ENCODE data around the gene TEX11. TPM values are rescaled to one million over a fixed set of nuclear protein-coding genes. Genes with fewer than 3 reads are reported as not detected.
"Not testable (repeated sequence)": the region's sequence is repeated elsewhere in the genome, so short reads cannot be mapped to it uniquely, and the experiment has no call there.

Gene TEX11
- polyA plus RNA-seq, 1 of the 3 experiments (the other 2 are of a cell fraction): not detected

- DNase-seq; H3K27me3 ChIP-seq (ENCODE audit: insufficient read depth); H3K9ac ChIP-seq; H2AFZ ChIP-seq (ENCODE audit: low read depth); H3K4me1 ChIP-seq (ENCODE audit: control insufficient read depth in 1 of 2, insufficient read depth in 2 of 2, low read depth in 1 of 2, low read length in 1 of 2); POLR2A ChIA-PET; H3K36me3 ChIP-seq (replicated peaks in 1 of 2; ENCODE audit: control insufficient read depth in 1 of 2, insufficient read depth in 2 of 2, low read length in 1 of 2); H3K4me3 ChIP-seq (ENCODE audit: low read depth in 2 of 2, low read length in 1 of 2); H3K9me3 ChIP-seq; H3K27ac ChIP-seq (ENCODE audit: low read depth in 2 of 2, low read length in 1 of 2); H3K4me2 ChIP-seq; H3K79me2 ChIP-seq (ENCODE audit: insufficient read depth); H4K20me1 ChIP-seq (ENCODE audit: insufficient read depth); CTCF ChIA-PET; H3F3A ChIP-seq (replicated peaks; ENCODE audit: insufficient read depth); H3K9me2 ChIP-seq: not testable (repeated sequence)
- 31% methylated on average over 2 of the region's 3 CpGs for WGBS (ENCODE audit: low lambda C conversion rate)
Observed at GRCh38 chrX:70711336-70711735, 197.2 kb downstream of the TEX11 start.

- Histone ChIP-seq H3K9me3 (no peaks in the 10 kb centered on the region), H2AFZ (ENCODE audit: low read depth) (no peak overlapping the region), H3K4me1 (ENCODE audit: control insufficient read depth in 1 of 2, insufficient read depth in 2 of 2, low read depth in 1 of 2, low read length in 1 of 2) (no peaks in the 10 kb centered on the region), H3K36me3 (replicated peaks in 1 of 2; ENCODE audit: control insufficient read depth in 1 of 2, insufficient read depth in 2 of 2, low read length in 1 of 2) (no peaks in the 10 kb centered on the region), H3K79me2 (ENCODE audit: insufficient read depth) (no peaks in the 10 kb centered on the region), H3F3A (replicated peaks; ENCODE audit: insufficient read depth) (no peaks in the 10 kb centered on the region), H3K9me2 (no peaks in the 10 kb centered on the region), H3K27ac (ENCODE audit: low read depth in 2 of 2, low read length in 1 of 2) (no peak overlapping the region), H4K20me1 (ENCODE audit: insufficient read depth) (no peaks in the 10 kb centered on the region), H3K9ac (no peak overlapping the region), H3K4me2 (no peak overlapping the region), H3K27me3 (ENCODE audit: insufficient read depth) (no peaks in the 10 kb centered on the region), H3K4me3 (ENCODE audit: low read depth in 2 of 2, low read length in 1 of 2) (no peak overlapping the region)
- DNase-seq: no peak
- WGBS (ENCODE audit: low lambda C conversion rate): 4% methylated on average over 3 of the region's 3 CpGs
- TF ChIP-seq SMC3 (IDR thresholded peaks at IDR 0.05; ENCODE audit: low read depth, low read length) (no peak), EP300 (IDR thresholded peaks at IDR 0.05; ENCODE audit: borderline replicate concordance in 1 of 2, low read depth in 1 of 2, low read length in 1 of 2) (no peak), PBX3 (IDR thresholded peaks at IDR 0.05) (no peak), EZH2phosphoT487 (IDR thresholded peaks at IDR 0.05; ENCODE audit: borderline replicate concordance, low read depth) (no peak), FOSL2 (IDR thresholded peaks at IDR 0.05; ENCODE audit: borderline replicate concordance, low read depth) (no peak), USF1 (IDR thresholded peaks at IDR 0.05; ENCODE audit: borderline replicate concordance, low read depth) (no peak), RXRA (IDR thresholded peaks at IDR 0.05; ENCODE audit: borderline replicate concordance, low read depth) (no peak), ELF1 (IDR thresholded peaks at IDR 0.05) (no peak), FOXJ3 (CRISPR knock-in tag; IDR thresholded peaks at IDR 0.05) (no peak), MEF2A (IDR thresholded peaks at IDR 0.05; ENCODE audit: borderline replicate concordance, low read depth) (no peak), YY1 (IDR thresholded peaks at IDR 0.05; ENCODE audit: low read depth) (no peak), RCOR1 (IDR thresholded peaks at IDR 0.05; ENCODE audit: low read length) (no peak), MAX (IDR thresholded peaks at IDR 0.05; ENCODE audit: low read depth) (no peak), ZBTB33 (IDR thresholded peaks at IDR 0.05; ENCODE audit: borderline replicate concordance, low read depth) (no peak), MXI1 (IDR thresholded peaks at IDR 0.05; ENCODE audit: low read depth, low read length) (no peak), GABPA (IDR thresholded peaks at IDR 0.05; ENCODE audit: low read depth) (no peak), SIN3A (IDR thresholded peaks at IDR 0.05; ENCODE audit: borderline replicate concordance, low read depth, low read length) (no peak)
- CTCF ChIA-PET: no interaction called here
- POLR2A ChIA-PET: no interaction called here
Observed at GRCh38 chrX:70694339-70695122, 214.0 kb downstream of the TEX11 start.

GRCh38 chrX:70679455-70679854 is 229.1 kb downstream of the TEX11 start:
- H4K20me1 ChIP-seq (ENCODE audit: insufficient read depth); POLR2A ChIA-PET; H3K4me3 ChIP-seq (ENCODE audit: low read depth in 2 of 2, low read length in 1 of 2); H3K4me1 ChIP-seq (ENCODE audit: control insufficient read depth in 1 of 2, insufficient read depth in 2 of 2, low read depth in 1 of 2, low read length in 1 of 2); DNase-seq; H3K27ac ChIP-seq (ENCODE audit: low read depth in 2 of 2, low read length in 1 of 2); H3K9me3 ChIP-seq; H3K36me3 ChIP-seq (replicated peaks in 1 of 2; ENCODE audit: control insufficient read depth in 1 of 2, insufficient read depth in 2 of 2, low read length in 1 of 2); H3K27me3 ChIP-seq (ENCODE audit: insufficient read depth); H3K9ac ChIP-seq; H3K9me2 ChIP-seq; CTCF ChIA-PET; H3K4me2 ChIP-seq; H3F3A ChIP-seq (replicated peaks; ENCODE audit: insufficient read depth); H2AFZ ChIP-seq (ENCODE audit: low read depth); H3K79me2 ChIP-seq (ENCODE audit: insufficient read depth): not testable (repeated sequence)
- 80% methylated on average over 3 of the region's 33 CpGs for WGBS (ENCODE audit: low lambda C conversion rate)
